IgD-negative memory B cell (primary cell): ENCODE measurements around the gene RASSF4. TPM values are rescaled to one million over a fixed set of nuclear protein-coding genes. Genes with fewer than 3 reads are reported as not detected.

Experiments
- H3K27ac Mint-ChIP-seq, 3 donors: one replicate each; pipeline ENCODE4 v1.8.0; 2020 to 2022; ENCODE audit warnings: mild to moderate bottlenecking in 3 of 3, mixed read lengths in 3 of 3, moderate library complexity in 1 of 3
- H3K27me3 Mint-ChIP-seq: one replicate; pipeline ENCODE4 v1.8.0; 2021; ENCODE audit warnings: mixed read lengths
- H3K36me3 Mint-ChIP-seq: one replicate; pipeline ENCODE4 v1.8.0; 2020; ENCODE audit warnings: mild to moderate bottlenecking, mixed read lengths
- H3K4me1 Mint-ChIP-seq, 3 donors: one replicate each; pipeline ENCODE4 v1.8.0; 2020 to 2022; ENCODE audit warnings: mixed read lengths in 3 of 3, mild to moderate bottlenecking in 1 of 3
- H3K4me3 Mint-ChIP-seq, 4 donors: one replicate each; pipeline ENCODE4 v1.8.0; 2020 to 2022; ENCODE audit warnings: mild to moderate bottlenecking in 4 of 4, mixed read lengths in 4 of 4, moderate library complexity in 3 of 4
- H3K9me3 Mint-ChIP-seq, 3 donors: one replicate each; pipeline ENCODE4 v1.8.0; 2020 to 2021; ENCODE audit warnings: mixed read lengths in 3 of 3, mild to moderate bottlenecking in 1 of 3
- polyA plus RNA-seq: library from polyadenylated mRNA; unstranded; fragments of 300-500 nt; fragmentation: Illumina TruSeq; gene quantifications from one replicate; pipeline ENCODE4 v1.2.3, GENCODE V29; 2021

Gene RASSF4
- polyA plus RNA-seq, 1 donor from 2014 or later, result 0.69 TPM

DNA sequence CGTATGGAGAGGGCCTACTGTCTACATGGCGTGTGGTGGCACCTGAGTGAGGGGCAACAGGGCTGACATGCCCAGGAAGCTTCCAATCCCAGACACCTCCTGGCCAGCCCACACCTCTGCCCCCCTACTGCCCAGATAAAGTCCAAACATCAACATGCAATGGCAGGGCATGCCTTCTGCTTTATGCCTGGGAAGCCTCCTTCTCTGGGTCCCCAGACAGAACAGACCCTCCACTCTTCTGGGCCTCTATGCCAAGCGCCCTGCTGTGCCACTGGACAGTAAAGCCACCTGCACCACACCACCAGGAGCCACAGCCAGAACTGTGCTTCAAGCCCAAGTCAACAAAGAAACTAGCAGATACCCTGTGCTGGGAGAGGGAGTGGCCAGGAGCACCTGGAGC lies 36.0 kb upstream of the RASSF4 start:
- Mint-ChIP-seq H3K27me3 (peaks cover 3% of the 10 kb centered on the region), H3K4me3 (no peak overlapping the region), H3K36me3 (no peaks in the 10 kb centered on the region), H3K27ac (no peak overlapping the region), H3K4me1 (no peaks in the 10 kb centered on the region), H3K9me3 (peaks cover 0 to 2% (median 0%) of the 10 kb centered on the region in 3 donors)

DNA sequence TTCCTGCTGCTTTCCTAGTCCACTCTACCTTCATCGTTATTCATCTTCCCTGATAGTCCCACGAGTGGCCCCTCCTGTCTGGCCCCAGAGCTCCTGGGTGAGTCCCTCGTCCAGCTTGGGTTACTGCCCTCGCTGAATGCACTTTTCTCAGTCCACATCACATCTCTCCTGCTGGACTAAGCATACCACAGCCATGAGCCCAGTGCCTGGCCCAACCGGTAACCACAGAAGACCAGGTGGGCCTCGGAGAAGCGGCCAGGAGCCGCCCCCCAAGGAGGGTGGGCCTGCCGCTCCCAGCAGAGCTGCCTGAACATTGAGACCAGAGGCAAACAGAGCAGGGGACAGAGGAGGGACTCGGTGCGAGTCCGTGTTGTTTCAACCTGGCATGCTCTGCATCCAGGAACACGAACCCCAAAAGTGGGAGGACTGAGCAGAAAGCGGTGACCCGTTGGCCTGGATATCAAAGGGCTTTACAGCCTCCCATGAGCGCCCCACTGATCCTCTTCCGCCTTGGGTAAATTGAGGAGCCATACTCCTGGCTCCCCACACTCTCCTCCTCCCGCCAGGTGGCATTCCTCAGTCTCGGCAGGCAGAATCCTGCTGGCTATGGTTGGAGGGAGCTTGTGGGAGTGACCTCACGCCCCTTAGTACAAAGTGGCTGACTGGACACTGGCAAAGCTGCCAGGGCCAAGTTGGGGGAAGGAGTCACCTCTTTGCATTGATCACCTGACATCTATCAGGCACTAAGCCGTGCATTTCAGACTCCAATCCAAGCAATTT lies 35.2 kb upstream of the RASSF4 start:
- H3K4me1 Mint-ChIP-seq, result no peaks in the 10 kb centered on the region

GRCh38 chr10:44925224-44925623 lies 34.4 kb upstream of the RASSF4 start:
- H3K36me3 Mint-ChIP-seq, result no peaks in the 10 kb centered on the region
- H3K9me3 Mint-ChIP-seq, result peaks cover 0 to 2% (median 0%) of the 10 kb centered on the region in 3 donors
- H3K4me1 Mint-ChIP-seq, result no peaks in the 10 kb centered on the region
- peaks cover under 1% of the 10 kb centered on the region for H3K27me3 Mint-ChIP-seq
- H3K27ac Mint-ChIP-seq, result no peak overlapping the region
- no peak overlapping the region for H3K4me3 Mint-ChIP-seq

More for the DNA sequence above, 35.2 kb upstream of the RASSF4 start:
- Mint-ChIP-seq H3K9me3 (peaks cover 0 to 2% (median 0%) of the 10 kb centered on the region in 3 donors), H3K36me3 (no peaks in the 10 kb centered on the region), H3K27me3 (peaks cover 3% of the 10 kb centered on the region), H3K4me3 (no peak overlapping the region), H3K27ac (no peak overlapping the region)

DNA sequence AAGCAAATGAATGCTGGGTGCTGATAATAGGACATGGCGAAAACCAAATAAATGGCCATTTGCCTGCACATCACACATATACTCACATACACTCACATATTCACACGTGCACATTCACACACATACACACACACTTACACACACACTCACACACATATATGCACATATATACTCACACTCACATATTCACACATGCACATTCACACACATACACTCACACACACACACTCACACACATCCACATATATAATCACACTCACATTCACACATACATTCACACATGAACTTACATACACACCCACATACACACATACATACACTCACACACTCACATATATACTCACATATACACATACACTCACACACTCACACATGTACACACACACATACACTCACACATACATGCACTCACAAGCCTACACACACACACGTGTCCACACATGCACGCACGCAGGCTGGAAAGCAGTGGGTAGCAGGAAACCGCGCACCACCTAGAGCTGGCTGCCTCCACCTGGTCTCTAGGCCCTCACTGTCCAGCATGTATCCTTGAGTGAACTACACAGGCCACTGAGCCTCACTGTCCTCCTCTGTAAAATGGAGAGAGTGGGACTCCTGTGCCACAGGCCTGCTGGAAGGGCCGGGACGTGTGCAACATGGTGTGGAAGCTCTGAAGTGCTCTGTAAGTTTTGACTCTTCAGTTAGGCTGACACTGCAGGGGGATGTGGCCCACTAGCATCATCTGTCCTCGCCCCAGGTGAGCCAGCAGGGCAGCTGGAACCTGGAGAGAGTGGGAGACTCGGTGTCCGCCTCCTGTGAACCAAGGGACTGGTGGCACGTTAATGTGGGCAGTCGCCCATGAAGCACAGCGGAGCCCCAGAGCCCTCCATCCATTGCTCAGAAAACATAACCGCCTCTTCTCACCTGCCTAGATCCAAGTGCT lies 33.5 kb upstream of the RASSF4 start:
- Mint-ChIP-seq H3K36me3 (no peaks in the 10 kb centered on the region), H3K27me3 (no peaks in the 10 kb centered on the region), H3K9me3 (peaks cover 0 to 2% (median 0%) of the 10 kb centered on the region in 3 donors), H3K27ac (no peak overlapping the region), H3K4me3 (no peak overlapping the region), H3K4me1 (no peaks in the 10 kb centered on the region)

DNA sequence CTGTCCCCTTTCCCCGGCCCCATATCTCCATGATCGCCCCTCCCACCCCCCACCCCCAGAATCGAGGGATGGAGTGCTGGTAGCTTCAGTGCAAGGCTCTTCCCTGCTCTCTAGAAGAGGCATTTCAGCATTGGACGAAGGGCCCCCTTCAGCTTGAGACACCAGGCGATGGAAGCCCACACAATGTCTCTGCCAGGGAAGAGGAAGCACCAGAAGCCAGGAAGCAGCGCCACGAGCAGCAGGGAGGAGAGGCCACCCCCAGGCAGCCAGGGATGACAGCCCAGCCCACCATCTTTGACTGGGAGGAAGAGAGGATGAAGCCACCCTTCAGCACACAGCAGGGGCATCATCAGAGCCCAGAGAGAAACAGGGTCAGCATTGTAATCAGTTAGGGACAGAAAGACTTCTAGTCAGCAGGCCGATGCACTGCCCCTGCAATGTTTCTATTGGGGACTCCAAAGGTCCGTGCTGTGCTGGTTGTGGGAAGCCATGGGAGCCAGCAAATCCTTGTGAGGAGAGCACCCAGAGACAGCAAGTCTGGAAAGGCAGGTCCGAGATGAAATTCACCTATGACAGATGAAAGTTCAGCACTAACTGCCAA lies 32.8 kb upstream of the RASSF4 start:
- Mint-ChIP-seq H3K9me3 (peaks cover 0 to 2% (median 0%) of the 10 kb centered on the region in 3 donors), H3K27ac (no peak overlapping the region), H3K4me3 (no peak overlapping the region), H3K4me1 (no peaks in the 10 kb centered on the region), H3K36me3 (no peaks in the 10 kb centered on the region), H3K27me3 (no peaks in the 10 kb centered on the region)

DNA sequence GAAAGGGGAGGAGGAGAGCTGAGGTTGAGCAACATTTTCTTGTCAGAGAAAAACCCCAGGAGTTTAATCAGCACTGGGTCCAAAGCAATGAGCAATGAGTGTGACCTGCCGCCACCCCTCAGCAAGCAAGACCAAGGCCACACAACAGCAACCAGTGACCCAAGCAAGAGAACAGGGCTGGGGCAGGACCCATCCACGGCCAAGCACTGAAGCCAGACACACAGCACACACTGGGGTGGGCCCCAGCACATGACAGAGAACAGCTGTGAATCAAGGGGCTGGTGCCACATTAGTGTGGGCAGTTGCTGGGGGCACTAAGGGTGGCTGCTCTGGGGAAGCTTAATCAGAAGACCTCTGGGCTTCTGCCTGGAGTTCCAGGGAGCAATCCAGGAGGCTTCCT lies 32.2 kb upstream of the RASSF4 start:
- no peaks in the 10 kb centered on the region for H3K36me3 Mint-ChIP-seq
- no peak overlapping the region for H3K27ac Mint-ChIP-seq
- H3K27me3 Mint-ChIP-seq, result no peaks in the 10 kb centered on the region
- no peak overlapping the region for H3K4me3 Mint-ChIP-seq
- H3K4me1 Mint-ChIP-seq, result no peaks in the 10 kb centered on the region
- peaks cover 0 to 2% (median 0%) of the 10 kb centered on the region in 3 donors for H3K9me3 Mint-ChIP-seq

DNA sequence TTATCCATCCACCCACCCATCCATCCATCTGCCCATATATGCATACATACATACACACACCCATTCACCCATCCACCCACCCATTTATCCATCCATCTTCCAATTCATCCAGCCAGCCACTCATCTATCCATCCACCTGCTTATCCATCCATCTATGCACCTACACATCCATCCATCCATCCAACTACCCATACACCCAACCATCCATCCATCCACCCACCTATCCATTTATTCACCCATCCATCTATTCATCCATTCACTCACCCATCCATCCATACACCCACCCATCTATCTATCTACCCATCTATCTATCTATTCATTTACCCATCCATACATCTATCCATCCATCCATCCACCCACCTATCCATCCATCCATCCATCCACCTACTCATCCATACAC lies 31.1 kb upstream of the RASSF4 start:
- H3K9me3 Mint-ChIP-seq, result no peaks in the 10 kb centered on the region

DNA sequence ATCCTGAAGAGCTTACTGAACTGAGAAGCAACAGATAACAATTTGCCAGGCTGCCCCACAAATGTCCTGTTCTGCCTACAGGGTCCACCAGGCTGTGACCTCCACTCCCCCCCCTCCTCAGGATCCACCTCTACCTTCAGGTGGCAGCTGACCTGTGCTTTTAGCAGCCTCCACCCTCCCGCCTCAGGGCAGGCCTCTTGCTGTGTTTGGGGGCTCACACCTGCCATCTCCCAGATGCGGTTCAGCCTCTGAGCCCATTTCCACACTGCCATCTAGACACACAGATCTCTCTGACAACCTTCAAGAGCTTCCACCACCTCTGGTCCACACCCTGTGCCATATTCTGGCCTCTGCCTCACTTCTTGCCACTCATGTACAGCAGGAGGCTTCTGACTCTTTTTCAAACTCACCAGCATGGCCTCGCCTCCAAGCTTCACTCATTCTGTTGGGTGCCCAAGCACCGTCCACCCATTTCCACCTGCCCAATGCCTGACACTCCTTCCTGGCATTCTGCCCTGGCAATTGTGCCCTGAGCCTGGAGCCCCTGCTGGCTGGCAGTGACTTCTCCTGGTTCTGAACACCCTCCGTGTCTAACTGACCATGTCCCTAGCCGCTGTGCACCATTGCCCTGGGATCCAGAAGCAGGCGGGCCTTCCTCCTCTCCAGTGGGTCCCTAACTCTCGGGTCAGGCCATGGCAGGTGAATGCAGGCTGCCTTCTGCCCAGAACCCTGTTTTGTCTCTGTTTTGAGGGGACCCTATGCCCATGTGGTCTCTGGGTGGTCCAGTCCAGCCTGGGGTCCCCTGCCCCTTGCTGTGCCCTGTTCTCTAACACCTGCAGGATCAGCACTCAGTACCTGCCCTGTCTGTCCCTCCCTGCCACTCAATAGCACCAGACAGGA lies 30.0 kb upstream of the RASSF4 start:
- Mint-ChIP-seq H3K4me3 (peak overlapping the region in 1 of 4 donors; percentile 51), H3K27me3 (no peaks in the 10 kb centered on the region), H3K4me1 (no peaks in the 10 kb centered on the region), H3K36me3 (no peaks in the 10 kb centered on the region), H3K9me3 (no peaks in the 10 kb centered on the region), H3K27ac (no peak overlapping the region)

More for the DNA sequence above, 31.1 kb upstream of the RASSF4 start:
- Mint-ChIP-seq H3K27me3 (no peaks in the 10 kb centered on the region), H3K4me3 (no peak overlapping the region), H3K36me3 (no peaks in the 10 kb centered on the region), H3K27ac (no peak overlapping the region), H3K4me1 (no peaks in the 10 kb centered on the region)

DNA sequence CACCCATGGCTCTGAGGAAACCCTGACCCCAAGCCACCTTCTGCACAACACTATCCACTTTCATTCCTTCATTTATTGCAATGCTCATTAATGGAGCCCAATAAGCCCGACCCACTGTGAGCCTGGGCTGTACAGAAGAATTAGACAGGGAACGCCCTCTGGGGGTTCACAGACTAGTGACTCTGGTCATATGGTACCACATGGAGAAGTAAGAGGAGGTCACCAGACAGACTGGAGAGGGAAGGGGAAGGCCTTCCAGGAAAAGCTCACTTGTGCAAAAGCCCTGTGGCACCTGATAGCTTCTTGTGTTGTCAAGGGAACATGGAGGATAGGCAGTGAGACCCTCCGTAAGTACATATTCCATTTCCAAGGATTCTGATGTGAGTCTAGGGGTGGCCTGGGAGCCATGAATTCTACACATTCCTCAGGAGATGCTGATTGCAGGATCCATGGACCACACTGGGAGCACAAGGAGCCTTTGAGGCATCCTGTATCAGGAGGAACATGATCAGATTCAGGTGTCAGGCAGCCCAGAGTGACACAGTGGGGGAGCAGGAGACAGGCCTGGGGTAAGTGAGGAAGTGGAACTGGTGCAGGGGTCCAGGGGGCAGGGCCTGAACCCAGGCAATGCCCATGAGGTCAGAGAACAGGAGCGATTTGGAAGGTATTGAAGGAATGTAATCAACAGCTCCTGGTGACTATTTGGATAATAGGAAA lies 28.5 kb upstream of the RASSF4 start:
- Mint-ChIP-seq H3K9me3 (no peaks in the 10 kb centered on the region), H3K36me3 (no peaks in the 10 kb centered on the region), H3K27ac (peak overlapping the region in 1 of 3 donors; percentile 50), H3K4me3 (no peak overlapping the region), H3K4me1 (no peaks in the 10 kb centered on the region), H3K27me3 (no peaks in the 10 kb centered on the region)

DNA sequence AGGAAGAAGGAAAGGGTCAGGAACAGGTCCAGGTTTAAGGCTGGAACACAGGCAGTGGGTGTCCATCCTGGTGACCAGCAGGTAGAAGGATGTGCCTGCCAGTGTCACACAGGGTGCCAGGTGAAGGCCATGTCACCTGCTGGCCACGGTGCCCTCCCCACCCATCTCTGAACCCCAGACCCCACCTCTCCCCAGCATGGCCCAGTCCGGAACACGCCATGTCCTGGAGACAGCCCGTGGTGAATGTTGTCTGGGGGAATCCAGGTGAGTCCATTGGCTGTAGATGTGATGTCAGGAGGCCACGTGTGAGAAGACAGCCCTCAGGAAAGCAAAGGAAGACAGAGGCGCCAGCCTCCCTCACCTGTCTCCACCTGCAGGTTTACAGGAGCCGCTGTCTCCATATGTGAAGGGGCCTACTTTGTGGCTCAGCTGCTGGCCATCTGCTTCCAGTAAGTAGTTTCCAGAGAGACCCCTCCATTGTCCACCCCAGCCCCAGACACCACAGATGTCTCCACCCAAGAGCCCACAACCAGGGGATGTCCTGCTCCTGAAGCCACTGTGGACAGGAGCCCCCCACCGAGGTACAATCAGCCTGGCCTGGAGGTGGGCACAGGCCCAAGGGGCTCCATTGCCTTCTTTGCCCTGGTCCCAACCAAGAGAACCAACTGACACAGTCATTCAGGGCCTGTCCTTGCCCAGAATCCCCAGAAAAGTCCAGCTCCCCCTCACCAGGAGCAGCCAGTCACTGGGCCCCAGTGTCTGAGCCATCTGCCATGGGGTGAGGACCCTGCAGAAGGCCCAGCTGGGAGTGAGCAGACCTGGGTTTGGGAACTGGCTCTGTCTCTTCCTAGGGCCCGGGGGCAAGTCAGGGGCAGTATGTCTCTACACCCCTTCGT lies 27.7 kb upstream of the RASSF4 start:
- Mint-ChIP-seq H3K27ac (no peak overlapping the region), H3K9me3 (no peaks in the 10 kb centered on the region), H3K36me3 (no peaks in the 10 kb centered on the region), H3K4me1 (no peaks in the 10 kb centered on the region), H3K27me3 (no peaks in the 10 kb centered on the region), H3K4me3 (no peak overlapping the region)

DNA sequence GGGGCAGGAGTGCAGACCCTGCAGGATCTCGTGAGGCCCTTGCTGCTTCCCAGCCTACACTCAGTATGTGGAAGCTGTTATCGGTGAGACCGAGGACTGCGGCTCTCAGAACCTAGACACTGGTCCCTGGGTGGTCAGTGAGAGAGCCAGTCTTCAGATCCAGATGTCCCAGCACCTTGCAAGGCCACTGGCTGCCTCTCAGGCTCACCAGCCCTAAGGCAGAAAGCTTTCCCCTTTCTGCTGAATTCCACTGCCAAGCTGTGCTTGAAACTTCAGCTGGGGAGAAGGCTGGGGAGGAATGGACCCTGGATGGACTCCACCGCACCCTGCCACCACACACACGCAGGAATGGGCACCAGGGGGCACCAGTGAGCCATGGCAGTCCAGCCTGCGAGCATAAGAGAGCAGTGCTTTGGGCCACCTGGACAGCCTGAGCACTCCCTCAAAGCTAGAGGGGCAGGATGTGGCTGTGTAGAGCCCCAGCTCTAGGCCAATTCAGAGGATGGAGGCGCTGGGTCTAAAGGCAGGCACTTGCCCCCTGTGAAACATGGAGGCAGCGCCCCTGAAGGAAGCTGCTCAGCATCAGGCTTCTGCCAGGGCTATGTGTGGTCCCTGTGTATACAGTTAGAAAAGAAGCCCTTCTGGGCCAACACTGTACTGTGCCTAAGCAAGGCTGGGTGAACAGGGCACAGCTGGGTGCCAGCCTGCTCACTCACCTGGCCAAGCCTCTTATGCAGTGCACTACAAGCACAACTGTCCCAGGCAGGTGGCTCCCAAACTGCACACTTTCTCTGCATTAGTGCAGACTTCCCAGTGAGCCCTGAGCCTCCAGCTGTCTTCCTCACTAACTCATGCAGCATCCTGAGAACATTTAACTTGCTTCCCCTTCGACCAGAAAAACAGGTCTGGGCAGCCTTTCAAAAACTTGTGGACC lies 26.8 kb upstream of the RASSF4 start:
- no peaks in the 10 kb centered on the region for H3K36me3 Mint-ChIP-seq
- H3K27me3 Mint-ChIP-seq, result no peaks in the 10 kb centered on the region
- no peaks in the 10 kb centered on the region for H3K4me1 Mint-ChIP-seq
- no peaks in the 10 kb centered on the region for H3K9me3 Mint-ChIP-seq
- H3K4me3 Mint-ChIP-seq, result no peak overlapping the region
- no peak overlapping the region for H3K27ac Mint-ChIP-seq
